GM18505 (cell line): ENCODE data around the gene TTC28.

Experiments used
- ATAC-seq: cut with Tn5 transposase; IDR thresholded peaks from one replicate; pipeline ENCODE4 v1.9.1; 2021; ENCODE audit not compliant: unreplicated experiment
- POLR2A ChIP-seq: IDR thresholded peaks from 4 replicates; pipeline ENCODE4 v1.6.1; 2011; ENCODE audit warnings: borderline replicate concordance; ENCODE audit not compliant: insufficient read depth, insufficient read length; ENCODE audit errors: extremely low read depth

Gene TTC28

DNA sequence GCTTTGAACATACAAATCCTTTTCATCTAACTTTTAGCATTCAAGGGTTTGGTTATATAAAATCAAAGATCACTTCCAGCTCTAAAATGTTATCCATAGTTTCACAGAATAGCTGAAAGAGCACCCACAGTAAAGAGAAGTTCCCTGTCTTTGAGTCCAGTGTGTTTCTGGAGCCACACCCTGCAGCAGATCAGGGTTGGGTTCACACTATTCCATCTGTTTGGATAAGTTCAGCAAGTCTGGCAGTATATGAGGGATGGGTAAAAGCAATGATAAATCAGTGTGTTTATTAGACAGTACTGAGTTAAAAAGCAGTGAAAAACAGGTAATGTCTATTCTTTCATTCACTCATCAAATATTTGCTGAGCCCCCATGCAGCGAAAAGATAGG is 624.8 kb downstream of the TTC28 start:
- TF ChIP-seq POLR2A, result no peak
- ATAC-seq, result no peak

DNA sequence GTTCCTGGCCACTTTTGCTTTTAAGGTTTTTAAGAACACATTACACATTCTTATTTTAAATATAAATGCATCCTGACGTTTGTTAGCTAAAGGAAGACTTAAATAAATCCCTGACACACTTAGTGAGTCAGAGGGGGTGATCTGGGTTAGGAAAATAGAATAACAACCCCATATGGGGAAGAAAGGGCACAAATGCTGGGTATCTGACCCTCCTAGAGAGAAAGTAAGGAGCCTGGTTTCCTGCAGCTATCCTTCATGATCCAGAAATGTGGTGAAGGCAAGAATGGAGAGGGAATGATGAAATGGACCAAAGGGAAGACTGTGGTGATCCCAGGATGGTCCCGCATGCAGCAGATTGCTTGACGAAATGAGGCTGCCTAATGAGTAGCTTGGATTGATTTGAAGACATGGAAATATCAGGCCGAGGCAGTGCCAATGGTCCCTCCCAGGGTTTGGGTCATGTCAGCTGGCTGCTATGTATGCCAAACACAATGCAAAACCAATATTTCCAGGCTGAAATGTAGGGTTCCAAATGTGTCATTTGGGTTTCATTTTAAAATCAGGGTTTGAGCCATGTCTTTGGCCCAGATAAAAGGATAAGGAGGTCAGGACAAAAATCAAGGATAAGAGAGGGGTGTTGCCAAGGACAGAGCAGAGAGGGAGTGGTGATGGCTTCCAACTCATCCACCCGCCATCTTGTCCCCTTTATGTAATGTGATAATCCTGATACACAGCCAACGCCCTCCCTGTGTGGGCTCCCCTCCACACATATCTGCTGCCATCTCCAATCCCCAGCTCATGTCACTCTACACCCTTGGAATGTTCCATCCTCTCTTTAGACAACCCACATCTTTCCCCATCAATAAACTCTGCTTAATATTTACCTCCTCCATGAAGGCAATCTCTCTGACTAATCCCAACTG is 625.5 kb downstream of the TTC28 start:
- ATAC-seq, result no peak

DNA sequence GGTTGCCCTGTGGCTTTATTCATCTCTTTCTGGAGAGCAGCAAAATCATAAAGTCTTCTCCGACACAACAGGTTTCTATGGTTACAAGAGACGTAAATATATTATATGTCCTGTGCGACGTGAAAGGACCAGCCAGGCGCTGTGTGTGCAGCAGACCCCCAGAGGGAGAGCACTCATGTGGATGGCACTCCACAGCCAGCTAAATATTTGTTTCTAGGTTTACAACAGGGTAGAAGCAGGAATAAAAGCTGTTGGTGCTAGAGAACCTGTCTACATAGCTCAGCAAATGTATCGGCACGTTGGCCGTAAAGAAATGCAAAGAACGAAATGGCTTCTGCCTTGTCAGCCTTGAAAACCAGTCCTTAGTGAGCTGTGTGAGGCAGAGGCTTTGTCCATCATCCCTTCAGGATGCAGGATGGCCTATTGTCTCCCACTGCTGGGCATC is 626.8 kb downstream of the TTC28 start:
- TF ChIP-seq POLR2A, result no peak
- ATAC-seq, result no peak

More for the DNA sequence above, 625.5 kb downstream of the TTC28 start:
- no peak for TF ChIP-seq POLR2A

- TF ChIP-seq POLR2A, result no peak
- ATAC-seq, result no peak
Observed at GRCh38 chr22:28051787-28052356, 627.8 kb downstream of the TTC28 start.

DNA sequence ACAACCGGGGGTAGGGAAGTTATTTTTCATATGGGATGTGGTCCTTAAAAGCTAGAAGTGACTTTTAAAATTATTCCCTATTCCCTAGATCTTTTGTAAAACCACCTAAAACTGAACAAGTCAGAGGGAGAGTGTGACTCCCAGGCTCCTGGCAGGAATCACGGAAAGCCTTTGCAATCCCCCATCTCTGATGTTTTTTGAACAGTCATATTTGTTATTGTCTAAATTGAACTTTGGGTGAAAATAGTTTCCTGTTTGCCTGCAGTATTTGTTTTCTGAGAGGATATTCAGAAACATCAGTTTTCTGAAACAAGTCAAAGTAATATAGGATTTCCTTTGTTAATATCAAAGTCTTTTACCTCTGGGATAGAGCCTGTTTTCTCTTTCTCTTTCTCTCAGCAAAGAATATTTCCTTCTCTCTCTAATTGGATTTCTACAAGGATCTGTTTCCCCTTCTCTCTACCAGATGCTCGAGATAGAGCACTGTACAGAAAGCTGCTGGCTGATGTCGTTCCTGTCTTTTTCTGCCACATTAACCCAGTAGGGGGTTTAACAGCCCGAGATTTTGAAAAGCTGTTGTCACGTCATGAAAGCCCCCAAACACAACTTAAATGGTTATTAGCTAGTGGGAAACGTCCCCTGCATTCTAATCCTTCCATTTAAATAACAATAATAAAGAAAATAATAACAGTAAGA is 628.4 kb downstream of the TTC28 start:
- no peak for TF ChIP-seq POLR2A
- ATAC-seq, result no peak

GRCh38 chr22:28048529-28048928 is 631.1 kb downstream of the TTC28 start:
- no peak for ATAC-seq
- TF ChIP-seq POLR2A, result no peak

DNA sequence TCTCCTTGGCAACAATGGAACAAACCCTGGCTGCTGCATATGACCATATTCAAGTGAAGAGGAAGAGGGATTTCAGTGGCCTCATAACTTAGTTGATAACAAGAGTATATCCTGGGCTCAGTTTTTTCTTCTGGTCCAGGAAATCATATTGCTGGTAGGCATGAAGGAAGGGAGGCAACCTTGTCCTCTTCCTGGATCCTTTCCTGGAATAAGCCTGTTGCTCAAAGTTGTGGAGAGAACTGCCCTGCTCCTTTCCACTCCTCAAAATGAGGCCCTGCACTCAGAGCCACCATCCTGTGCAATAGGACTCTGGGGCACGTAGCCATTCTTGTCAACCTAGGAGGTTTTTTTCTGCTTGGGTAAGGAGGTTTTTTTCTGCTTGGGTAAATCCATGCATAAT is 631.9 kb downstream of the TTC28 start:
- ATAC-seq, result no peak
- no peak for TF ChIP-seq POLR2A

DNA sequence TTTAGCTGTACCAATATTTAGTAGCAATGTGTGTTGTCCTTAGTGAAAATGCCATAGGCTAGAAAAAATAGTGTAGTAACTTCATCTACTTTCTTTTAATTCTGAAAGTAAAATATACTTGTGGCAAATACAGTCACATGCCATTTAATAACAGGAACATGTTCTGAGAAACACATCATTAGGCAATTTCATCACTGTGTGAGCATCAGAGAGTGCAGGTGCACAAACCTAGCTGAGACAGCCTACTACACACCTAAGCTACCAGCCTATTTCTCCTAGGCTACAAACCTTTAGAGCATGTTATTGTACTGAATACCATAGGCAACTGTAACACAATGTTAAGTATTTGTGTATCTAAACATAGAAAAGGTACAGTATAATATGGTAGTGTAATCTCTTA is 633.5 kb downstream of the TTC28 start:
- no peak for ATAC-seq
- TF ChIP-seq POLR2A, result no peak

- no peak for TF ChIP-seq POLR2A
- no peak for ATAC-seq
Observed at GRCh38 chr22:28044546-28045173, 635.0 kb downstream of the TTC28 start.

DNA sequence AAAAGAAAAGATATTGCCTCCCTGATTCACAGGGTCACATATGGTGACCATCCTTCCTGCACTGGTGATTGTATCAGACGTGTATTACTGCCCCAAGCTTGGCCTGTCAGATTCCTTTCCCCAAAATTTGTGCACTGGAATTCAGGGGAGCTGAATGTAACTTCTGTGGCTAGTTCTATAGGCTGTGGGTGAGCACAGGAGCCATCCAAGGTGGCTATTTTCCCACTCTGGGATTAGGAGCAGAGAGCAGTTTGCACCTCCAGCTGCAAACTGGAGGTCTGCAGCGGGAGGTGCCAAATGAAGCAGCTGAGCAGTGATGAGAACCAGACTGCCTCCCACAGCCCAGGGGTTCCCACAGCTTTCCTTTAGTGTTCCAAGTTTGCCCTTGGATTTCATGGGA is 636.4 kb downstream of the TTC28 start:
- no peak for TF ChIP-seq POLR2A
- ATAC-seq, result no peak

DNA sequence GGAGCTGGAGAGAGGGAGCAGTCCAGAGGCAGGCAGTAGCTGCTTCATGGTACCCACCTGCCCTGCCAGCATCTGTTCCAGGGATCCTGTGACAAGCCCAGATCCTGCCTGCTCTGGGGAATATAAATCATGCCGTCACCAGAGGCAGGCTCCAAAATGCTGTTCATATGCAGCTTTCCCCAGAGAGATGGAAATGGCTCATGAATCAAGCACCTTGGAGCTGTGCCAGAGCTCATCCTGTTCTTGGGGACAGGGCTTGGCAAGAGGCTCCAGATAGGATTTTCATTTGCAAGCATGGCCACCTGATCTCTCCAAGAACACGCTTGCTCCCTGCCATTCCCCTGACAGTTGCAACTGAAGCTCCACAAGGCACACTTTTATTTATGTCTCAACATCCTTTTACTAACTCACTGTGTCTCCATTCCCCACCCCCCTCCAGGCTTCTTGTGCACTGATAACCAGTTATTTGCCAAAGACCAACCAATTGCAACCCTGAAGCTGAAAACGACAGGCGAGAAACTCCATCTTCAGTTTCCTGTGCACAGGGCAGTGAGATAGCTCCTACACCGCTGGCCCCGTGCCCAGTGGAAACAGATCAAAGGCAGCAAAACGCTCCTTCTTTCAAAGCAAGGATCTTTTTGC is 644.8 kb downstream of the TTC28 start:
- ATAC-seq, result no peak

GRCh38 chr22:28034145-28034759 is 645.4 kb downstream of the TTC28 start:
- no peak for TF ChIP-seq POLR2A
- ATAC-seq, result no peak

More for the DNA sequence above, 644.8 kb downstream of the TTC28 start:
- TF ChIP-seq POLR2A, result no peak
